ENCODE results near the gene SYT4.
"Not testable (repeated sequence)": the region's sequence is repeated elsewhere in the genome, so short reads cannot be mapped to it uniquely, and the experiment has no call there.

The SYT4 gene
- 0 to 0.04 (median 0) reads per million in 3 experiments for total RNA-seq

GRCh38 chr18:43277164-43277600, at the start of gene SYT4:
TSS of gene SYT4 (minus strand) at chr18:43277490. CDS start at chr18:43277281, 209 bp downstream.
- DNase-seq = no peak

GRCh38 chr18:43322132-43322531, 44.8 kb upstream of the SYT4 start:
- no peak for DNase-seq

GRCh38 chr18:43314941-43315340, 37.7 kb upstream of the SYT4 start:
- no peak for DNase-seq

GRCh38 chr18:43312891-43313290, 35.6 kb upstream of the SYT4 start:
- DNase-seq = no peak

GRCh38 chr18:43310239-43310638, 32.9 kb upstream of the SYT4 start:
- DNase-seq = no peak

GRCh38 chr18:43303376-43303775, 26.1 kb upstream of the SYT4 start:
- no peak for DNase-seq

- DNase-seq = not testable (repeated sequence)
Measured at GRCh38 chr18:43286187-43286586, 8.9 kb upstream of the SYT4 start.

GRCh38 chr18:43283299-43283698, 6.0 kb upstream of the SYT4 start:
- DNase-seq = no peak

GRCh38 chr18:43279015-43279744, 1.9 kb upstream of the SYT4 start:
- no peak for DNase-seq

- DNase-seq = no peak
Measured at GRCh38 chr18:43278355-43278754, 1.1 kb upstream of the SYT4 start.

- no peak for DNase-seq
Measured at GRCh38 chr18:43276491-43276890, 799 bp downstream of the SYT4 start.

- no peak for DNase-seq
Measured at GRCh38 chr18:43275546-43275945, 1.7 kb downstream of the SYT4 start.

GRCh38 chr18:43274526-43274925, 2.8 kb downstream of the SYT4 start:
- no peak for DNase-seq

GRCh38 chr18:43271593-43272432, 5.5 kb downstream of the SYT4 start:
- no peak for DNase-seq

GRCh38 chr18:43267818-43268217, 9.5 kb downstream of the SYT4 start:
- DNase-seq = no peak

GRCh38 chr18:43265465-43265864, 11.8 kb downstream of the SYT4 start:
- DNase-seq = no peak

GRCh38 chr18:43248610-43249249, 28.6 kb downstream of the SYT4 start:
- no peak for DNase-seq

GRCh38 chr18:43247944-43248343, 29.3 kb downstream of the SYT4 start:
- DNase-seq = no peak

GRCh38 chr18:43238429-43238828, 38.9 kb downstream of the SYT4 start:
- no peak for DNase-seq

GRCh38 chr18:43236921-43237320, 40.4 kb downstream of the SYT4 start:
- DNase-seq = no peak

GRCh38 chr18:43234889-43235288, 42.4 kb downstream of the SYT4 start:
- DNase-seq = no peak

GRCh38 chr18:43222501-43222900, 54.8 kb downstream of the SYT4 start:
- no peak for DNase-seq

GRCh38 chr18:43220691-43221090, 56.6 kb downstream of the SYT4 start:
- DNase-seq = no peak

Data from central memory CD4-positive, alpha-beta T cell (primary cell).